ENCODE measurements around the gene P4HA3. TPM values are rescaled to one million over a fixed set of nuclear protein-coding genes. Genes with fewer than 3 reads are reported as not detected.

P4HA3 gene
- total RNA-seq, 1 experiment from 2014 or later: 0.13 TPM

DNA sequence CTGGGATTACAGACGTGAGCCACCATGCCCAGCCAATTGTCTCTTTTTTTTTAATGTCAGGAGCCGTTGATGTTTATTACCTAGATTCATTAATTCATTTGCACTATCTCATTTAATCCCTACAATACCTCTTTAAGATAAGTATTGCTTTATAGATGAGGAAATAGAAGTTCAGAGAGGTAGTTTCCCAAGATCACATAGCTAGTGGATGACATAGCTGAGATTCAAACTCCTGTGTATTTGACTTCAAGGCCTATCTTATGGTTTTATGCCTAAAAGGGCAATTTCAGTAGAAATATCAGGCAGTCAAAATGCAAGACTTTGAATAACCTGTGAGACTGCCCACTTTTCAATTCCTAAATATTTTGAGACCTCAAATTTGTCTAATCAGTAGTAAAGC lies 73.9 kb downstream of the P4HA3 start:
- no peaks in the 10 kb centered on the region for H3K9me3 Mint-ChIP-seq
- TF ChIP-seq, protein P1, sequence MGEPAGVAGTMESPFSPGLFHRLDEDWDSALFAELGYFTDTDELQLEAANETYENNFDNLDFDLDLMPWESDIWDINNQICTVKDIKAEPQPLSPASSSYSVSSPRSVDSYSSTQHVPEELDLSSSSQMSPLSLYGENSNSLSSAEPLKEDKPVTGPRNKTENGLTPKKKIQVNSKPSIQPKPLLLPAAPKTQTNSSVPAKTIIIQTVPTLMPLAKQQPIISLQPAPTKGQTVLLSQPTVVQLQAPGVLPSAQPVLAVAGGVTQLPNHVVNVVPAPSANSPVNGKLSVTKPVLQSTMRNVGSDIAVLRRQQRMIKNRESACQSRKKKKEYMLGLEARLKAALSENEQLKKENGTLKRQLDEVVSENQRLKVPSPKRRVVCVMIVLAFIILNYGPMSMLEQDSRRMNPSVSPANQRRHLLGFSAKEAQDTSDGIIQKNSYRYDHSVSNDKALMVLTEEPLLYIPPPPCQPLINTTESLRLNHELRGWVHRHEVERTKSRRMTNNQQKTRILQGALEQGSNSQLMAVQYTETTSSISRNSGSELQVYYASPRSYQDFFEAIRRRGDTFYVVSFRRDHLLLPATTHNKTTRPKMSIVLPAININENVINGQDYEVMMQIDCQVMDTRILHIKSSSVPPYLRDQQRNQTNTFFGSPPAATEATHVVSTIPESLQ (CRISPR knock-in tag; IDR thresholded peaks at IDR 0.05): no peak
- TF ChIP-seq, protein P2, sequence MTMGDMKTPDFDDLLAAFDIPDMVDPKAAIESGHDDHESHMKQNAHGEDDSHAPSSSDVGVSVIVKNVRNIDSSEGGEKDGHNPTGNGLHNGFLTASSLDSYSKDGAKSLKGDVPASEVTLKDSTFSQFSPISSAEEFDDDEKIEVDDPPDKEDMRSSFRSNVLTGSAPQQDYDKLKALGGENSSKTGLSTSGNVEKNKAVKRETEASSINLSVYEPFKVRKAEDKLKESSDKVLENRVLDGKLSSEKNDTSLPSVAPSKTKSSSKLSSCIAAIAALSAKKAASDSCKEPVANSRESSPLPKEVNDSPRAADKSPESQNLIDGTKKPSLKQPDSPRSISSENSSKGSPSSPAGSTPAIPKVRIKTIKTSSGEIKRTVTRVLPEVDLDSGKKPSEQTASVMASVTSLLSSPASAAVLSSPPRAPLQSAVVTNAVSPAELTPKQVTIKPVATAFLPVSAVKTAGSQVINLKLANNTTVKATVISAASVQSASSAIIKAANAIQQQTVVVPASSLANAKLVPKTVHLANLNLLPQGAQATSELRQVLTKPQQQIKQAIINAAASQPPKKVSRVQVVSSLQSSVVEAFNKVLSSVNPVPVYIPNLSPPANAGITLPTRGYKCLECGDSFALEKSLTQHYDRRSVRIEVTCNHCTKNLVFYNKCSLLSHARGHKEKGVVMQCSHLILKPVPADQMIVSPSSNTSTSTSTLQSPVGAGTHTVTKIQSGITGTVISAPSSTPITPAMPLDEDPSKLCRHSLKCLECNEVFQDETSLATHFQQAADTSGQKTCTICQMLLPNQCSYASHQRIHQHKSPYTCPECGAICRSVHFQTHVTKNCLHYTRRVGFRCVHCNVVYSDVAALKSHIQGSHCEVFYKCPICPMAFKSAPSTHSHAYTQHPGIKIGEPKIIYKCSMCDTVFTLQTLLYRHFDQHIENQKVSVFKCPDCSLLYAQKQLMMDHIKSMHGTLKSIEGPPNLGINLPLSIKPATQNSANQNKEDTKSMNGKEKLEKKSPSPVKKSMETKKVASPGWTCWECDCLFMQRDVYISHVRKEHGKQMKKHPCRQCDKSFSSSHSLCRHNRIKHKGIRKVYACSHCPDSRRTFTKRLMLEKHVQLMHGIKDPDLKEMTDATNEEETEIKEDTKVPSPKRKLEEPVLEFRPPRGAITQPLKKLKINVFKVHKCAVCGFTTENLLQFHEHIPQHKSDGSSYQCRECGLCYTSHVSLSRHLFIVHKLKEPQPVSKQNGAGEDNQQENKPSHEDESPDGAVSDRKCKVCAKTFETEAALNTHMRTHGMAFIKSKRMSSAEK (CRISPR knock-in tag; IDR thresholded peaks at IDR 0.05; ENCODE audit: borderline replicate concordance): no peak
- no peak for TF ChIP-seq ZNF416 (CRISPR knock-in tag; IDR thresholded peaks at IDR 0.05)
- no peak for TF ChIP-seq FOXK1 (CRISPR knock-in tag; IDR thresholded peaks at IDR 0.05)
- TF ChIP-seq, protein P3, sequence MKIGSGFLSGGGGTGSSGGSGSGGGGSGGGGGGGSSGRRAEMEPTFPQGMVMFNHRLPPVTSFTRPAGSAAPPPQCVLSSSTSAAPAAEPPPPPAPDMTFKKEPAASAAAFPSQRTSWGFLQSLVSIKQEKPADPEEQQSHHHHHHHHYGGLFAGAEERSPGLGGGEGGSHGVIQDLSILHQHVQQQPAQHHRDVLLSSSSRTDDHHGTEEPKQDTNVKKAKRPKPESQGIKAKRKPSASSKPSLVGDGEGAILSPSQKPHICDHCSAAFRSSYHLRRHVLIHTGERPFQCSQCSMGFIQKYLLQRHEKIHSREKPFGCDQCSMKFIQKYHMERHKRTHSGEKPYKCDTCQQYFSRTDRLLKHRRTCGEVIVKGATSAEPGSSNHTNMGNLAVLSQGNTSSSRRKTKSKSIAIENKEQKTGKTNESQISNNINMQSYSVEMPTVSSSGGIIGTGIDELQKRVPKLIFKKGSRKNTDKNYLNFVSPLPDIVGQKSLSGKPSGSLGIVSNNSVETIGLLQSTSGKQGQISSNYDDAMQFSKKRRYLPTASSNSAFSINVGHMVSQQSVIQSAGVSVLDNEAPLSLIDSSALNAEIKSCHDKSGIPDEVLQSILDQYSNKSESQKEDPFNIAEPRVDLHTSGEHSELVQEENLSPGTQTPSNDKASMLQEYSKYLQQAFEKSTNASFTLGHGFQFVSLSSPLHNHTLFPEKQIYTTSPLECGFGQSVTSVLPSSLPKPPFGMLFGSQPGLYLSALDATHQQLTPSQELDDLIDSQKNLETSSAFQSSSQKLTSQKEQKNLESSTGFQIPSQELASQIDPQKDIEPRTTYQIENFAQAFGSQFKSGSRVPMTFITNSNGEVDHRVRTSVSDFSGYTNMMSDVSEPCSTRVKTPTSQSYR (CRISPR knock-in tag; IDR thresholded peaks at IDR 0.05): no peak
- TF ChIP-seq, protein P4, sequence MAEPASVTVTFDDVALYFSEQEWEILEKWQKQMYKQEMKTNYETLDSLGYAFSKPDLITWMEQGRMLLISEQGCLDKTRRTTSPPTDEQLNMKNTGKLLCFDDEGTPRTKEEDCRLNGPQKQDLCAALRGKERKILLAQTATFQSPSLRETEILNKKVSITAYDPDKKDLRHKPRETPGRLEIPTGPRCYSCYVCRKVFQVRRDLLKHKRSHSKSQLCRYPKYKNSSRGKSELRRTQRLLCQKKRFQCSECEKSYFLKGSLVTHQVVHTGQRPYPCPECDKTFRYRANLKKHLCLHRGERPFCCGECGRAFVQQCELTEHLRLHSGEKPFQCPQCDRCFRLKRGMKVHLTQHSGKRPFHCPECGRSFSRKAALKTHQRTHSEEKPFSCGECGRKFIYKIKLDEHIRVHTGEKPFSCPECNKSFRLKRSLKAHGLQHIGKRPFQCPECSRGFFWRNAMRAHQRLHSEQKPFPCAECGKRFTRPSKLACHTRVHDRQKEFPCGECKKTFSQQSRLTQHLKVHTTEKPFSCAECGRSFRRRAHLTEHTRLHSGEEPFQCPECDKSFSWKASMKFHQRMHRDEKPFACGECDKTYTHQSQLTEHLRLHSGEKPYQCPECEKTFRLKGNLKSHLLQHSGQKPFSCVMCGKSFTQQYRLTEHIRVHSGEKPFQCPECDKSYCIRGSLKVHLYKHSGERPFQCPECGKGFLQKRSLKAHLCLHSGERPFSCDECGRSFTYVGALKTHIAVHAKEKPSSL (CRISPR knock-in tag; conservative IDR thresholded peaks at IDR 0.05): no peak
- TF ChIP-seq, protein P5, sequence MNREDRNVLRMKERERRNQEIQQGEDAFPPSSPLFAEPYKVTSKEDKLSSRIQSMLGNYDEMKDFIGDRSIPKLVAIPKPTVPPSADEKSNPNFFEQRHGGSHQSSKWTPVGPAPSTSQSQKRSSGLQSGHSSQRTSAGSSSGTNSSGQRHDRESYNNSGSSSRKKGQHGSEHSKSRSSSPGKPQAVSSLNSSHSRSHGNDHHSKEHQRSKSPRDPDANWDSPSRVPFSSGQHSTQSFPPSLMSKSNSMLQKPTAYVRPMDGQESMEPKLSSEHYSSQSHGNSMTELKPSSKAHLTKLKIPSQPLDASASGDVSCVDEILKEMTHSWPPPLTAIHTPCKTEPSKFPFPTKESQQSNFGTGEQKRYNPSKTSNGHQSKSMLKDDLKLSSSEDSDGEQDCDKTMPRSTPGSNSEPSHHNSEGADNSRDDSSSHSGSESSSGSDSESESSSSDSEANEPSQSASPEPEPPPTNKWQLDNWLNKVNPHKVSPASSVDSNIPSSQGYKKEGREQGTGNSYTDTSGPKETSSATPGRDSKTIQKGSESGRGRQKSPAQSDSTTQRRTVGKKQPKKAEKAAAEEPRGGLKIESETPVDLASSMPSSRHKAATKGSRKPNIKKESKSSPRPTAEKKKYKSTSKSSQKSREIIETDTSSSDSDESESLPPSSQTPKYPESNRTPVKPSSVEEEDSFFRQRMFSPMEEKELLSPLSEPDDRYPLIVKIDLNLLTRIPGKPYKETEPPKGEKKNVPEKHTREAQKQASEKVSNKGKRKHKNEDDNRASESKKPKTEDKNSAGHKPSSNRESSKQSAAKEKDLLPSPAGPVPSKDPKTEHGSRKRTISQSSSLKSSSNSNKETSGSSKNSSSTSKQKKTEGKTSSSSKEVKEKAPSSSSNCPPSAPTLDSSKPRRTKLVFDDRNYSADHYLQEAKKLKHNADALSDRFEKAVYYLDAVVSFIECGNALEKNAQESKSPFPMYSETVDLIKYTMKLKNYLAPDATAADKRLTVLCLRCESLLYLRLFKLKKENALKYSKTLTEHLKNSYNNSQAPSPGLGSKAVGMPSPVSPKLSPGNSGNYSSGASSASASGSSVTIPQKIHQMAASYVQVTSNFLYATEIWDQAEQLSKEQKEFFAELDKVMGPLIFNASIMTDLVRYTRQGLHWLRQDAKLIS (CRISPR knock-in tag; IDR thresholded peaks at IDR 0.05; ENCODE audit: borderline replicate concordance): no peak
- H3K27me3 Mint-ChIP-seq (ENCODE audit: low read depth): no peaks in the 10 kb centered on the region
- no peaks in the 10 kb centered on the region for H3K4me1 Mint-ChIP-seq
- no peak overlapping the region for H3K4me3 Mint-ChIP-seq
- ChIA-PET POLR2A (no interaction called here), CTCF (no interaction called here)
- ATAC-seq (no peak), DNase-seq (ENCODE audit: low spot score) (no peak)
- H3K27ac Mint-ChIP-seq: no peak overlapping the region
- peaks cover 25% of the 10 kb centered on the region for H3K36me3 Mint-ChIP-seq

DNA sequence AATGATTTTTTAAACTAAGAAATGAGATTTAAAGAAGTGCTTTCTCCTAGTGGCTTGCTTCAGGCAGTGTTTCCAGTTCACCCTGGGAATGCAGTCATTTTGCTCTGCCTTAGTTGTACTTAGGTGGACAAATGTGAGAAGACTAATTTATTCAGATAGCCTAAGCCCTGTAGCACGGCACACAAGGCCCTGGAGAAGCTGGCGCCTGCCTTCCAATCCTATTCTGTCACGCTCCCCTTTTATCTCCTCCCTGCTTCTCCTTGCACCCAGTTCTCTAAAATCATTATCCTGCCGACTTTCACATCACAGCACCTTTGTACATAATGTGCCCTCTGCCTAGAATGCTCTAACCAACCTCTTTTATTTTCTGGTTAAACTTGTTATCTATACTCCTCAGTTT lies 76.3 kb downstream of the P4HA3 start:
- peaks cover 24% of the 10 kb centered on the region for H3K36me3 Mint-ChIP-seq
- CTCF ChIA-PET: no interaction called here
- POLR2A ChIA-PET: no interaction called here
- no peak overlapping the region for H3K27ac Mint-ChIP-seq
- no peaks in the 10 kb centered on the region for H3K27me3 Mint-ChIP-seq (ENCODE audit: low read depth)
- H3K9me3 Mint-ChIP-seq: no peaks in the 10 kb centered on the region
- DNase-seq (ENCODE audit: low spot score): no peak
- H3K4me3 Mint-ChIP-seq: no peak overlapping the region
- no peak for ATAC-seq
- H3K4me1 Mint-ChIP-seq: no peaks in the 10 kb centered on the region
- TF ChIP-seq, protein P6, sequence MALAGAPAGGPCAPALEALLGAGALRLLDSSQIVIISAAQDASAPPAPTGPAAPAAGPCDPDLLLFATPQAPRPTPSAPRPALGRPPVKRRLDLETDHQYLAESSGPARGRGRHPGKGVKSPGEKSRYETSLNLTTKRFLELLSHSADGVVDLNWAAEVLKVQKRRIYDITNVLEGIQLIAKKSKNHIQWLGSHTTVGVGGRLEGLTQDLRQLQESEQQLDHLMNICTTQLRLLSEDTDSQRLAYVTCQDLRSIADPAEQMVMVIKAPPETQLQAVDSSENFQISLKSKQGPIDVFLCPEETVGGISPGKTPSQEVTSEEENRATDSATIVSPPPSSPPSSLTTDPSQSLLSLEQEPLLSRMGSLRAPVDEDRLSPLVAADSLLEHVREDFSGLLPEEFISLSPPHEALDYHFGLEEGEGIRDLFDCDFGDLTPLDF (CRISPR knock-in tag; IDR thresholded peaks at IDR 0.05): no peak
- TF ChIP-seq ZNF138 (CRISPR knock-in tag; conservative IDR thresholded peaks at IDR 0.05) (no peak), ELF4 (CRISPR knock-in tag; IDR thresholded peaks at IDR 0.05; ENCODE audit: low read depth) (no peak), FOXK1 (CRISPR knock-in tag; IDR thresholded peaks at IDR 0.05) (no peak), NFYB (CRISPR knock-in tag; conservative IDR thresholded peaks at IDR 0.05; ENCODE audit: low read depth) (no peak), TP53 (CRISPR knock-in tag; IDR thresholded peaks at IDR 0.05) (no peak), ZNF232 (CRISPR knock-in tag; IDR thresholded peaks at IDR 0.05) (no peak), KAT7 (CRISPR knock-in tag; IDR thresholded peaks at IDR 0.05; ENCODE audit: borderline replicate concordance) (no peak)
- TF ChIP-seq, protein P7, sequence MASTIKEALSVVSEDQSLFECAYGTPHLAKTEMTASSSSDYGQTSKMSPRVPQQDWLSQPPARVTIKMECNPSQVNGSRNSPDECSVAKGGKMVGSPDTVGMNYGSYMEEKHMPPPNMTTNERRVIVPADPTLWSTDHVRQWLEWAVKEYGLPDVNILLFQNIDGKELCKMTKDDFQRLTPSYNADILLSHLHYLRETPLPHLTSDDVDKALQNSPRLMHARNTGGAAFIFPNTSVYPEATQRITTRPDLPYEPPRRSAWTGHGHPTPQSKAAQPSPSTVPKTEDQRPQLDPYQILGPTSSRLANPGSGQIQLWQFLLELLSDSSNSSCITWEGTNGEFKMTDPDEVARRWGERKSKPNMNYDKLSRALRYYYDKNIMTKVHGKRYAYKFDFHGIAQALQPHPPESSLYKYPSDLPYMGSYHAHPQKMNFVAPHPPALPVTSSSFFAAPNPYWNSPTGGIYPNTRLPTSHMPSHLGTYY (CRISPR knock-in tag; IDR thresholded peaks at IDR 0.05): no peak
- TF ChIP-seq, protein P8, sequence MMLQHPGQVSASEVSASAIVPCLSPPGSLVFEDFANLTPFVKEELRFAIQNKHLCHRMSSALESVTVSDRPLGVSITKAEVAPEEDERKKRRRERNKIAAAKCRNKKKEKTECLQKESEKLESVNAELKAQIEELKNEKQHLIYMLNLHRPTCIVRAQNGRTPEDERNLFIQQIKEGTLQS (CRISPR knock-in tag; conservative IDR thresholded peaks at IDR 0.05): no peak
